Right lung (tissue), 5 donors: ENCODE data around the gene GFRA1. TPM values are rescaled to one million over a fixed set of nuclear protein-coding genes. Genes with fewer than 3 reads are reported as not detected.
"Not testable (repeated sequence)": the region's sequence is repeated elsewhere in the genome, so short reads cannot be mapped to it uniquely, and the experiment has no call there.

Experiments used
- DNase-seq, 2 donors: peaks; one replicate each; pipeline ENCODE4 v3.0.0-alpha.2; 2013
- polyA plus RNA-seq, 5 donors: library from polyadenylated mRNA; unstranded; fragments of 120-200 nt; gene quantifications; one replicate each; pipeline versions ENCODE4 v1.2.1 to v1.2.3, GENCODE V29; 2013; ENCODE audit warnings: inconsistent platforms in 1 of 5, low replicate concordance in 1 of 5; ENCODE audit not compliant: insufficient read length in 5 of 5, insufficient read depth in 1 of 5

The GFRA1 gene
- polyA plus RNA-seq, 5 donors: 2.2 to 5.3 (median 3.5) TPM

DNA sequence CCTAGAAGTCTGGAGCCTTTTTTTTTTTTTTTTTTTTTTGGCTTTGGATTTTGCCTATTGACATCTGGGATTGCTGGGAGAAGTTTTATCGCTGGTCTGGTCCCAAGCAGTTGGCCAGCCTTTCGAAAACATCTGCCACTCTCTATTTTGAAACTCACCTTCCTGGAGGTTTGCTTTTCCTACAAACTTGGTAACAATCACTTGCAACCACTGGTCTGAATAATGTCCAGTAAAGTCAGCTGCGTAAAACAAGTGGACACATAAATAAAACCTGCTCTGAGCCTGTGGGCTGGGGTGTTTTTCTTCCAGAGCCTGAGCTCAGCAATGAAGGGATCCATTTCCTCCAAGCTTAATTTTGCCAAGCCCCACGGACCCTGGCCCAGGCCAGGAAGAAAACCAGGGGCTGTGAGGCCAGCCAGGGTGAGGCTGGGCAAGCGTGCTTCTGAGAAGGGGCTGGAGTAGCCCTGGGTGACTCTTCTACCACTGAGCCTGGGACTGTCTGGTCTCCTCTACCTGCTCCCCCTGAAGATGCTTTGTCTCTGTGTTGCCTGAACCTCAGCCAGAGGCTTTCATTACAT, 202.2 kb downstream of the GFRA1 start:
- DNase-seq: no peak

DNA sequence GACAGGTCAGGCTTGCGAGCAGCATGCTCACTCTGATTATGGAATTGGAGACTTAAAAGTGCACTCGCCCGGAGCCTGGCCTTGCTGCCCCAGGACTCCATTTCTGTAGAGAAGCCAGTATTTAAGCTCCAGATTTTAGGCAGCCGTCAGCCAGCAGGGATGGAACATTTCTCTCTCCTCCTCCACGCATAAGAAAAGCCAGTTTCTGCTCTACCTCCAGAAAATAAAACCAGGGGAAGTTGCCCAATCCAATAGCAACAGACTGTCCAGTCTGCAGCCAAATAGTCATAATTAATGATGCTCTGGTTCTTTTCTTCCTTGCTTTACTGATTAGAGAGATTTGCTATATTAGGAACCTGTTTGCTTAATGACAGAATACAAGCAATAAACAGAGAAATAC, 203.2 kb downstream of the GFRA1 start:
- no peak for DNase-seq

DNA sequence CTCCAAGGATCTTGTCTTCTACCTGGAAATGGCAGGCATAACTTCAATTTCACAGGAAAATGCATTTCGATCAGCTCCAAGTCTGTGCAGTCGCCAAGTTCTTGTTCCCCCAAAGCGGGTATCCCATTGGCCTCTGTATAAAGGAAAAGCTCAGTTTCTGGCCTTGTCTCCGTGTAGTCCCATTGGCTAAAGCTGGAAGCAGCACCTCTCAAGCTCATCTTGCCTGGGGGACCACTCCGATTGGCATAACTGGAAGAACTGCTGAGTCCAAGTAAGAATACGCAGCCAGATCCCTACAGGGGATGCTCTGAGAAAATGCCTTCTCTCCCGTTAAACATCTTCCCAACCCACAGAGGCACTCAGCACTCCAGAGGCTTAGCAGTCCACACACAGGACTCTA, 205.2 kb downstream of the GFRA1 start:
- DNase-seq: no peak

DNA sequence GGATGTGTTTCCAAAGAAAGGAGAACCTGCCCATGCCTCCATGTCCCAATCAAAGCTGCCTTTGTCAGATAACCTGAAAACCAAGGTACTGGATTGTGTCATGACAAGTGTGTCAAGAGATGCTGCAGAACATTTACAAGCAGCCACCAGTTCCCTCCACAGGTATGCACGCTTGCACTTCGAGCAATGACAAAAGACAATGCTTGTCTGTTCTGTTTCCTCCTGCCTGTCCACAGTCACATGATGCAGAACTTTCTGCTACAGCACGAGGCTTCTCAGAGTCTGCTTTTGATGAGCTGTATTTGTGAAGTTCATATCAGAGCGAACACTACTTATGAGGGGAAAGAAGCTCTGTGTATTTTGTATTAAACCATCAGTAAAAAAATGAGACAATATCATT, 209.9 kb downstream of the GFRA1 start:
- no peak for DNase-seq

DNA sequence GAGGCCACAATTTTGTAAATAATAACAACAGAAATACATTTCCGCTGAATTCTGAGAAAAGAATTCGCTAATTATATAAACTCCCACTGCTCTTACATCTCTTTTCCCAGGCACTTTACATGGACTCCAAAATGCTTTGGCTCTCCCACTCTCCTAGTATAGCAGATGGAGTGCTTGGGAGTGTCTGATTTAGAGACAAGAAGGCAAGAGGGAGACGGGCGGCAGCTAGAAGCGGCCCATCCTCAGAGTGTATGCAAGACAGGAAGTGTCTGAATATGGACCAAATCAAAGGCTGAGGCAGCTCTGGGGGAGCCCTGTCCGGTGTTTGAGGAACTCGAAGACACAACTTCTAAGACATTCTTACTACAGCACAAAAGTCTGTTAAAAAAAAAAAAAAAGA, 212.1 kb downstream of the GFRA1 start:
- no peak for DNase-seq

DNA sequence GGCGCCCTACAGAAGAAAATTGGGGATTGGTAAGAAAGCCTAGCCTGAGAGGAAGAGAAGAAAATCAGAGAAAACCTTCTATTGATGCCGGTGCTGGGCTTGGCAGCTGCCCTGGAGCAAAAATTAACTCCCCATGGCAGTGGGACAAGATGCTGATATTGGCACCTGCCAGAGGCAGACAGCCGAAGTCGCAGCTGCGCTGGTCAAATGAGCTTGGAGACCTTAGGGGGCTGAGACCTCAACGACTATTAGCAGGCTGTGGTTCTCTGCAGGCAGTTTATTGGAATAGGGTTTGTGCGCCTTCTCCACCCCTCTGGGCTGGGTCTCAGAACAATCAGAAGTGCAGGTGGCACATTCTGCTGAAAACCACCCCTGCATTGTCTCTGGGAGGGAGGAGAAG, 213.7 kb downstream of the GFRA1 start:
- no peak for DNase-seq

DNA sequence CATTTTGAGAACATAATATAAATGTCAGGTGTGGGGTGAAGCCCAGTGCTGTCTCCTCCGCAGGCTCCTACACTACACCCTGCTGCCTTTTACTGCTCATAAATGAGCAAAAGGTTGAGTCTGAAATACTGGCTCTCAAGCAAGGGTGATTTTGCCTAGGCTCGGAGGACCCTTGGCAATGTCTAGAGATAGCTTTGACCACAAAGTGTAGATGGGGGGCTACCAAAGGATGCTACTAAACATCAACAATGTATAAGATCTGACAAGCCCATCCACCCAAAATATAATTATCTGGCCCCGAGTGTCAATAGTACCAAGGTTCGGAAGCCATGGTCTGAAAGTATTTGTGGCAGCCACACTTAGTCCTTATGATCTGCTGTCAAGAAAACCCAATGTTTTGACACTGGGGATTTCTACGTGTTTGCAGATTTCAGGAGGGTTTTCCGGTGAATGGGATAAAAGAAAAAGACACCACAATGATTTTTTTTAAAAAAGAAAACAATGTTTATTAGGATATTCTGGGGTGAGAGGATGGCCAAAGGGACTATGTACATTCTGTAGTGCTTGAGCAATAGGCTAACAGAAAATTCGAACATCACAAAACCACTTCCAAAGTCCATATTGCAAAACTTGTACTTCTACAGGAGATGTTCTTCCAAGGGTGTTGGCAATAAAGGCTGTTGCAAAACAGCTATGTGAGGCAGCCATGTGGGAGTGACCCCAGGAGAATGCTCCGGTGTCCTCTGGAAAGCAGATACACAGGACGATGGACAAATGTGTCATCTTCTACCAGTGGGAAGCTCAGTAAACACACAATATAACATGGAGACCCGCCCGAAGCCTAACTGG, 216.3 kb downstream of the GFRA1 start:
- DNase-seq: no peak

DNA sequence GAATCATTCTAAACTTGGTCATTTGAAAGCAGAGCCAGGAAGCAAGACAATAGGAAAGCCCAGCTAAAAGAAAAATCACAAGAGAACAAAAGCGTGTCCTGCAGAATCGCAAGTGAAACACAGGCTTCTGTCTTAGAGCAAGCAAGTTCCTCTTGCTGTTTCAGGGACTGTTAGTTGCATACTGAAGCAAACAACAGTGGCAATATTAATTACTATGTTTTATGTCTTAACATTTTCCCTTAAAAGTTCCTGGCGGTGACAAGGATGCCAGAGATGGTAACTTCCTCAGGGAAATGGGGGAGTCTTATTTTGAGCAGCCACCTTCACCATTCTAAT, 217.1 kb downstream of the GFRA1 start:
- no peak for DNase-seq

DNA sequence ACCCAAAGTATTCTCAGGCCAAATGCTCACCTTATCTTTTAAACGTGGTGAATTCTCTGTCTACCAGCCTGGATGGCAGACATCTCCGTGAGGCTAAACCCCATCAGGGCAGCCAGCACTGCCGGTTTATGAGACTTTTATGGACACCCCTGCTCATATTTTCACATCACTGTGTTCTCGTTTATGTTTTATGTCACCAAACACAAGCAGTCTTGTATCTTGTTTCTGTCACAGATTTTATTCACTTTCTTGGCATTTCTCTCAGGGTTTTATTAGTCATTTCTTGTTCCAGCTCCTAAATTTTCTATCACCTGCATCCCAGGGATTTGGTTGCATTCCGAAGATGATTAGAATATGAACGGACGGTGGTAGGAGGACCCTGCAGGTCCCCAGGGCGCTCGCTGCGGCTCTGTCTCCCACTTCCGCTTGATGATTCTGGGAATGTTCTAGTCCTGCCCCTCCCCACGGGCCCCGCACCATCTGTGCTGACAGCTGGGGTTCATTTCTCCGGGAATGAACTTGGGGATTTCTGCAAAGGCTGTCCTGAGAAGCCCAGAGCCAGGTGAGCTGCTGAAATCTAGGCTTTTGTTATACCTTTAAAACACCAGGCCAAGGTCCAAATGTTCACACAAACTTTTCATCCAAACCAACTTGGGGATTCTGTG, 217.6 kb downstream of the GFRA1 start:
- no peak for DNase-seq

DNA sequence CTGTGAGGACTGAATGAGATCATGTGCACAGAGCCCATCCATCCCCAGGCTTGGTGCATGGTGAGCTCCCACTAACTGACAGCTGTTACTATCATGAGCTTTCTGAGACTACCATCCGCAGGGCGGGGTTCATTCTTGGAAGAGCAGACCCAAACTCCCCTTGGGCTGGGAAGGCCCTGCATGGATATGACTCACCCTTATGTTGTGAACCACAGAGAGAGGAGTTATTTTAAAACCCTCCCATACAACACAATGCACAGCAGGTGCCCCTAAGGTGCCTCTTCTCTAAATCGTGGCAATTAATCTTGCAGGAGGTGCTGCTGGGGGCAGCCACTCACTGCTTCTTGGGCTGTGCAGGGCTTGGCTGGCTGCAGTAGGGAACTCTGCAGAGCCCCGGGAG, 219.1 kb downstream of the GFRA1 start:
- no peak for DNase-seq

DNA sequence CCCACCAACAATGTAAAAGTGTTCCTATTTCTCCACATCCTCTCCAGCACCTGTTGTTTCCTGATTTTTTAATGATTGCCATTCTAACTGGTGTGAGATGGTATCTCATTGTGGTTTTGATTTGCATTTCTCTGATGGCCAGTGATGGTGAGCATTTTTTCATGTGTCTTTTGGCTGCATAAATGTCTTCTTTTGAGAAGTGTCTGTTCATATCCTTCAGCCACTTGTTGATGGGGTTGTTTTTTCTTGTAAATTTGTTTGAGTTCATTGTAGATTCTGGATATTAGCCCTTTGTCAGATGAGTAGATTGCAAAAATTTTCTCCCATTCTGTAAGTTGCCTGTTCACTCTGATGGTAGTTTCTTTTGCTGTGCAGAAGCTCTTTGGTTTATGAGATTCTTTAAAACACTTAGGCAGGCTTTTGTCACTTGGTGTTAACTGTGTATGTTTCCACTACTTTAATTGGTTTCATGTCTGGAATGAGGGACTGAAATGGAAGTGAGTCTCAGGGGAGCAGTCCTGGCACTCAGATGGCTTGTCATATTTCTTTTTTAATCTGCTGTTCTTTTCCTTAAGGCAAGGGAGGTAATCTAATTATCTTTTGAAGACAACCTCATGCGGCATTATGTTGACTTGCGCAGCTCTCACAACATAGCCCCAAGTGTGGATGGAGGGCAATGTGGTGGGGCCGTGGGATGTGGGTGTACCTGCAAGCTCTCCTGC, 219.8 kb downstream of the GFRA1 start:
- DNase-seq: not testable (repeated sequence)

DNA sequence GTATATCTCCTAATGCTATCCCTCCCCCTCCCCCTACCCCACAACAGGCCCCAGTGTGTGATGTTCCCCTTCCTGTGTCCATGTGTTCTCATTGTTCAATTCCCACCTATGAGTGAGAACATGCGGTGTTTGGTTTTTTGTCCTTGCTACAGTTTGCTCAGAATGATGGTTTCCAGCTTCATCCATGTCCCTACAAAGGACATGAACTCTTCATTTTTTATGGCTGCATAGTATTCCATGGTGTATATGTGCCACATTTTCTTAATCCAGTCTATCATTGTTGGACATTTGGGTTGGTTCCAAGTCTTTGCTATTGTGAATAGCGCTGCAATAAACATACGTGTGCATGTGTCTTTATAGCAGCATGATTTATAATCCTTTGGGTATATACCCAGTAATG, 220.5 kb downstream of the GFRA1 start:
- not testable (repeated sequence) for DNase-seq

DNA sequence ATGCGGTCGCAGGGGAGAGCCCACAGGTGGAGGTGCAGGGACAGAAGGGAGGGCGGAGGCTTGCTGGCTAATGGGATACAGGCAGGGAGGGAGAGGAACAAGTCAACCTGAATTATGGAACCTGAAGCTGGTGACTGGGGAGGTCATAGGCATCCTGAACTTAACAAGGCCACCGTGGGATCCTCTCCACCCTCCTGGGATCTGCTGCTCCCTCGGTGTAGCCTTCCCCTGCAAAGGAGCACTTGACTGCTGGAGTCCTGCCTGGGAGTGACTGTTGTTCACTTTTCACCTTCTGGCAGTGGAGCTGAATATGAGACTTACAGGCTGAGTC, 223.1 kb downstream of the GFRA1 start:
- DNase-seq: no peak

DNA sequence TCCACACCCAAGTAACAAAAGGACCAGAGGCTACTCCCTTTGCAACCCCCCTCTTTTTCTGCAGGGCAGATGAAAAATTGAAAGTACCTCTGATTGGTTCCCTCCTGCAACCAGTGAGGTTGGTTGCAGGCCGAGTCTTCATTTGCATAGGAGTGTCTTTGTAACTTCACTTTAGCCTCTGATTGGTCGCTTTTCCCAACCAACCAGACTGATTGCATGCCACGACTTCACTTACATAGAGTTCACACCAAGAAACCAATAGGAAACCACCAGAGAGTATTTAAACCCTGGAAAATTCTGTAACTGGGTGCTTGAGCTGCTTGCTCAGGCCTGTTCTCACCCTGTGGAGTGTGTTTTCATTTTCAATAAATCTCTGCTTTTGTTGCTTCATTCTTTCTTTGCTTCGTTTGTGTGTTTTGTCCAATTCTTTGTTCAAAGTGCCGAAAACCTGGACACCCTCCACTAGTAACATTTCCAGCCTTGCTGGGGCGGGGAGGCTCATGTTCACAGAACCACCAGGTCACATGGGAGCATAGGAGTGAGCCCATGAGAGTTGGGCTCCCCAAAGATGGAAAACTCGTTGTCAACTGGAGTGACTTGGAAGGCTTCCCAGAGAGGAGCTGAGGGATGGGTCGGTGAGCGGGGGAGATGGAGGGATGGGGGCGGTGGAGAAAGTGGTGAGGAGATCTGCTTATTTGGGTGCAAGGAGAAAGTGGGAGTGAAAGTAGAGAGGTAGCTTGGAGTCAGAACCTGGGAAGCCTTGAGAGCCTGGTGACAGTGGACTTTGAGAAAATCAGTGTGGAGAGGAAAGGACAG, 223.6 kb downstream of the GFRA1 start:
- DNase-seq: no peak

DNA sequence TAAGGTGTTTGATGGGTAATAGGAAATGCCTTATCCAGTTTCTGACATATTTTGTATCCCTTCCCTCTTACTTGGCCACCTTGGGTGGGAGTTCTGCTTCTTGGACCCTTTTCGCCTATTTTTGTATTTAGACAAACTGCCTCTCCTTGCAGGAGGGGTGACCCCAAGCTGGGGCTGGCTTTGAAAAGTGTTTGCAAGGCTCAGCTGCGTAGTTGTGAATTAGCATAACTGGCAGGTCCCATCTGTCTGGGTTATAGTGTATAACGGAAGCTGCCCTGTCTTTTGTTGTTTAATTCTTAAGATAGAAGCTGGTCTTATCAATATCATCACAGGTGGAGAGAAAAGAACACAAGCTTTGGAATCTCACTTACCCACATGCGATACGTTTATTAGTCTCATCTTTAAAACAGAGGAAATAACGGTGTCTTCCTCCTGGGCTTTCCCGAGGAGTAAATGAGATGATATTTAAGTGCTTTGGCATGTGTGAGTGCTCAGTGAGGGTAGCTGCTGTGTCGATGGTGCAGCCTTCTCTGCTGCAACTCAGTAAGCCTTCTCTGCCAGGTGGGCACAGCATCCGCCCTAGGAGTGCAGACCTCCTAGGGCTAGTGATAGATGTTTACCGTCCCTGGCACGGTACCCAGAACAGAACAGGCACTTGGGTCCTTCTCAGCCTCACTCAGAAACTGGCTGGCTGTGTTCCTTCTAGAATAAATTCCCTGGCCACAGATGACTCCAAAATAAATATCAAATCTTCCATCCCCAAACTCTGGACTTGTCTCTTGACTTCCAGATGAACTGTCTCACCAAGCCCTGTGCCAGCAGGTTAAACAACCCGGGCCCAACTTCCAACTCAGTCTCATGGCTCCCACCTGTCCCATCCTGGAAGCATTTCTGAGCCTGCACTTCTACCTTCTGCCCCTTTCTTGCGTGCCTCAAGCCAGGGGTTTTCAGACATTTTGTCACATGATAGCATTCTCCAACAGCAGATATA, 227.3 kb downstream of the GFRA1 start:
- no peak for DNase-seq

DNA sequence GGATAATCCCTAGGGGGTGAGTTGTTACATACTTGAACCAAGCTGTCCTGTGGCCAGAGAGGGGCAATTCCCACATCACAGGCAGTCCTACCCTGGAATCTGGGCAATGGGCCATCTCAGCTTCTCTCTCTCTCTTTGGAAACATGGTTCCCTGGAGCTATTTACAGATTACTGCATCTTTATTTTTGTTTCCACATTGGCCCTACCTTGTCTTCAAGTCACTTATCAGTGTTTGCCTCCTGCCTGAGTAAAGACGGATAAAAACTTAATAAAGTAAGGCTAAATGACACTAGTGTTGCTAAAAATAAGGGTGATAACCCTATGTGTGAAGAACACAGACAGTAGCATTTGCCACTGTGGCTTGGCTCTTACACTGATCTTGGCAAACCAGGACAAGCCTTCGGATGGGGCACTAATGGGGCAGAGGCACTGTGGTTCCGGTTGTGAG, 228.2 kb downstream of the GFRA1 start:
- DNase-seq: no peak

DNA sequence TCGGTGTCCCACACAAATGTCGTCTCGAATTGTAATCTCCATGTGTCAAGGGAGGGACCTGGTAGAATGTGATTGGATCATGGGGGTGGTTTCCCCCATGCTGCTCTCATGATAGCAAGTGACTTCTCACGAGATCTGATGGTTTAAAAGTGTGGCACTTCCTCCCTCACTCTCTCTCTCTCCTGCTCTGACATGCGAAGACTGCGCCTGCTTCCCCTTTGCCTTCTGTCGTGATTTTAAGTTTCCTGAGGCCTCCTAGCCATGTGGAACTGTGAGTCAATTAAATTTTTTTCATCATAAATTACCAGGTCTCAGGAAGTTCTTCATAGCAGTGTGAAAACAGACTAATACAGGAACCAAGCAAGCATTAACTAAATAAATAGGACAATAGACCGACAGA, 229.1 kb downstream of the GFRA1 start:
- DNase-seq: no peak

DNA sequence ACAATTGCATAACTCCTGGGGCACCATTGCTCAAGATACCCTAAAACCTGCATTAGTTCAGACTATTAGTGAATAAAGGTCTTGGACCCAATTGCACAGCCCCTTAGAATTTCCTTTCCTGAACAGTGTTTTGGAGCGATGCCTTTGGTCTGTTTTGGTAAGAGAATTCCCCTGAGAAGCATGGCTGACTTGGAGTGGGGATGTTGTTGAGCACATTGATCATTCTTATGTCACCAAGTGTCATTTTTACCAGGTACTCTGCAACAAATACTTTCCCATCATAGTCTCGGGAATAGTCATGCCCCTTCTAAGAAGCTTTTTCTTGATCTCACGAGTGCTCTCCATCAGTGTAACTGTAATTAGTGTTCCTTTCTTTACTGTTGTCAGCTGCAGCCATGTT, 229.7 kb downstream of the GFRA1 start:
- DNase-seq: no peak

DNA sequence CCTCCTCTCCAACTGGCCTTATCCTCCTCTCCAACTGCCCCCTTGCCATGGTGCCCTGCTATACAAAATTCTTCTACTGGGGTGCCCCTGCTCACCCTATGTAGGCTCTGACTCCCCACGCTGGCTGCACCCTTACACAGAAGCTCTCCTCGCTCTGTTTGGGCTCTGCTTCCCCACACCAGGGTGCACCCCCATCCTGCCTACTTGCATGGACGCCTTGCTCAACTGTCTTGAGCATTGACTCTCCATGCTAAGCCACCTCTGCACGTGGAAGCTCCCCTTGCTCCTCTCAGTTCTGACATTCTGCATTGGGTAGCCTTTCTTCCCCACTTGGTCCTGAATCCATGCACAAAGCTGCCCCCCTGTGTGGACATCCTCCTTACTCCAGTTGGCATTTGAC, 231.1 kb downstream of the GFRA1 start:
- DNase-seq: no peak

DNA sequence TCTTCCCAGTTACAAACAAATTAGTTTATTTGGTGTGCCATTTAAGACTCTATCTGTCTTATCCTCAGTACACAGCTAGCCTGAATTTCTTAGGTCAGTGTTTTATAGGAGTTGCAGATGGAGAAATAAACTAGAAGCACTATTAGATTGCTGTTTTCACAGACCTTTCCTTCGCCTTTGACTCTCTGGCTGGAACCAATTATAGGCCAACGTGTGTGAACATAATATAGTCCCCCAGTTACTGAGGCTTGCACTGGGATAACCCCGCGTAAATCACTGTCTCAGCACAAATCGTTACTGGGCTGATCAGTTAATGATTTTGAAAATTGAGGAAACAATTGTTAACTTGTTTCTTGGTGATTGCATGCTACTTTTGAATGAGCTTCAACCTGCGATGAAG, 233.4 kb downstream of the GFRA1 start:
- DNase-seq: no peak

DNA sequence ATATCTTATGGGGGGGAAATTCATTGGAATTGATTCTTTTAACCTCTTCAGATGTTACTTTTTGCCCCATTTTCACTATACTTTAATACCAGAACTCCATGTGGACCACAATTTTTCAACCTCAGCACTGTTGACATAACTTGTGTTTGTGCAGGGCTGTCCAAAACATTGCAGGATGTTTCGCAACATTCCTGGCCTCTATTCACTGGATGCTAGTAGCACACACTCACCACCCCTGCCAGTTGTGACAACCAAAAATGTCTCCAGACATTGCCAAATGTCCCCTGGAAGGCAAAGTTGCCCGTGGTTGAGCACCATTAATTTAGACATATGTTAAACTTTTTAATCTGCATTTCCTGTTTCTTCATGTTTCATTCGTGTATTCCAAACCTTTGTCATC, 234.7 kb downstream of the GFRA1 start:
- DNase-seq: peak; percentile 64 to 73
